OCI-LY7 (cell line): ENCODE data around the gene DPEP2.

Experiments used
- EZH2phosphoT487 ChIP-seq: fragments of 200-600 bp; sonication (generic); IDR thresholded peaks from 2 replicates; pipeline ENCODE4 v1.6.1; 2018; ENCODE audit warnings: low read depth, borderline replicate concordance, mild to moderate bottlenecking, mixed run types, antibody characterized with exemption, low read length, moderate library complexity, mixed read lengths
- TF ChIP-seq, protein P1 (sequence below): fragments of 200-600 bp; sonication (generic); conservative IDR thresholded peaks from 2 replicates; pipeline ENCODE4 v1.5.1; 2014; ENCODE audit warnings: mild to moderate bottlenecking, antibody characterized with exemption, low read length, moderate library complexity, mixed read lengths

DNA sequence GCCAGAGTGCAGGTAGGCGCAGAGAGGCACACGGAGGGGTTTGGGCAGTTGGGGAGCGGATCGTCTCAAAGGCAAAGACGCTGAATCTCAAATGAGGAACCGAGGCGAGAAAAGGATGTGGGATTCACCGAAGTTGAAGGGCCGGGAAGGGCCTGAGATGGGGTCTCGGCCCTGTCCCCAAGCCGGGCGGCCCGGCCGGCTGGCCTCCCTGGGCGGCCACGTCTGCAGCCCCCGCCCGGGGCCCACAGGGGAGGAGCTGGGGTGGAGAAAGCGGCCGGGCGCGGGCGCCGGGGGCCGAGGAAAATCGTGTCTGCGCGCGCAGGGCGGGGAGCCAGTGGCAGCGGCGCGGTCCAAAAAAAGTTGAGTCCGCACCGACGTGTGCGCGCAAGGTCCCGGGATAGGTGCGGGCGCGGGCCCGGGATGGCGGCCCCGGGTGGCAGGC lies 31.3 kb downstream of the DPEP2 start:
- TF ChIP-seq, protein P1, sequence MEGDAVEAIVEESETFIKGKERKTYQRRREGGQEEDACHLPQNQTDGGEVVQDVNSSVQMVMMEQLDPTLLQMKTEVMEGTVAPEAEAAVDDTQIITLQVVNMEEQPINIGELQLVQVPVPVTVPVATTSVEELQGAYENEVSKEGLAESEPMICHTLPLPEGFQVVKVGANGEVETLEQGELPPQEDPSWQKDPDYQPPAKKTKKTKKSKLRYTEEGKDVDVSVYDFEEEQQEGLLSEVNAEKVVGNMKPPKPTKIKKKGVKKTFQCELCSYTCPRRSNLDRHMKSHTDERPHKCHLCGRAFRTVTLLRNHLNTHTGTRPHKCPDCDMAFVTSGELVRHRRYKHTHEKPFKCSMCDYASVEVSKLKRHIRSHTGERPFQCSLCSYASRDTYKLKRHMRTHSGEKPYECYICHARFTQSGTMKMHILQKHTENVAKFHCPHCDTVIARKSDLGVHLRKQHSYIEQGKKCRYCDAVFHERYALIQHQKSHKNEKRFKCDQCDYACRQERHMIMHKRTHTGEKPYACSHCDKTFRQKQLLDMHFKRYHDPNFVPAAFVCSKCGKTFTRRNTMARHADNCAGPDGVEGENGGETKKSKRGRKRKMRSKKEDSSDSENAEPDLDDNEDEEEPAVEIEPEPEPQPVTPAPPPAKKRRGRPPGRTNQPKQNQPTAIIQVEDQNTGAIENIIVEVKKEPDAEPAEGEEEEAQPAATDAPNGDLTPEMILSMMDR, result no peak
- TF ChIP-seq EZH2phosphoT487, result no peak
